Spleen (tissue), 11 donors: ENCODE results near the gene KIF19. TPM values are rescaled to one million over a fixed set of nuclear protein-coding genes. Genes with fewer than 3 reads are reported as not detected.
"Not testable (repeated sequence)": the region's sequence is repeated elsewhere in the genome, so short reads cannot be mapped to it uniquely, and the experiment has no call there.

Experiments
- DNase-seq: peaks from one replicate; pipeline ENCODE4 v3.0.0-alpha.2; 2020
- H3K27ac ChIP-seq, 8 donors: fragments of 200-600 bp; sonication (generic) in 7 of 8; 1 replicate in 4 of 8; 2 replicates in 4 of 8; pipeline versions ENCODE4 v1.5.0 to v1.8.0; 2016 to 2021; ENCODE audit warnings: inconsistent platforms in 4 of 8, mild to moderate bottlenecking in 4 of 8, moderate library complexity in 1 of 8
- H3K27me3 ChIP-seq, 7 donors: fragments of 200-600 bp; sonication (generic) in 6 of 7; replicated peaks in 1 of 7; 1 replicate in 4 of 7; 2 replicates in 3 of 7; pipeline versions ENCODE4 v1.5.0 to v1.8.0; 2016 to 2021; ENCODE audit warnings: inconsistent platforms in 3 of 7, mild to moderate bottlenecking in 1 of 7
- H3K36me3 ChIP-seq, 6 donors: fragments of 200-600 bp; sonication (generic) in 5 of 6; 1 replicate in 4 of 6; 2 replicates in 2 of 6; pipeline versions ENCODE4 v1.5.0 to v1.8.0; 2016 to 2021; ENCODE audit warnings: inconsistent platforms in 2 of 6
- H3K4me1 ChIP-seq, 6 donors: fragments of 200-600 bp; sonication (generic) in 5 of 6; 1 replicate in 3 of 6; 2 replicates in 3 of 6; pipeline versions ENCODE4 v1.5.0 to v1.8.0; 2016 to 2021; ENCODE audit warnings: inconsistent platforms in 3 of 6
- H3K4me3 ChIP-seq, 8 donors: fragments of 200-600 bp; sonication (generic) in 7 of 8; 1 replicate in 4 of 8; 2 replicates in 4 of 8; pipeline versions ENCODE4 v1.5.0 to v1.8.0; 2016 to 2021; ENCODE audit warnings: inconsistent platforms in 4 of 8, mild to moderate bottlenecking in 4 of 8, moderate library complexity in 2 of 8
- H3K9me3 ChIP-seq, 8 donors: fragments of 200-600 bp; sonication (generic) in 7 of 8; 1 replicate in 4 of 8; 2 replicates in 4 of 8; pipeline versions ENCODE4 v1.5.0 to v1.8.0; 2016 to 2021; ENCODE audit warnings: inconsistent platforms in 4 of 8
- POLR2A ChIP-seq, 3 donors: fragments of 450-650 bp; IDR thresholded peaks; one replicate each; pipeline ENCODE4 v1.5.1; 2017; ENCODE audit warnings: antibody characterized with exemption in 3 of 3, mild to moderate bottlenecking in 1 of 3
- POLR2AphosphoS5 ChIP-seq, 3 donors: sonication (generic); formaldehyde crosslinking; IDR thresholded peaks; one replicate each; pipeline ENCODE4 v1.5.1; 2017; ENCODE audit warnings: antibody characterized with exemption in 3 of 3
- WGBS, 5 donors: extraction: QIAGEN DNeasy Blood & Tissue Kit in 3 of 5; methylation state at CpG; one replicate each; pipeline versions ENCODE4 v1.1.5 to v1.1.7; 2013 to 2018; 5-methylcytosine and 5-hydroxymethylcytosine counted together
- intact Hi-C: fragments of 100-400 bp; cut with DNase I; formaldehyde crosslinking; loops from one replicate; pipeline ENCODE4 v1.15.0; 2023; ENCODE audit warnings: low total_unique reads
- polyA plus RNA-seq, 3 donors: library from polyadenylated mRNA; stranded (reverse); fragments of 200-250 nt; gene quantifications; one replicate each; pipeline ENCODE4 v1.2.1, GENCODE V29; 2013
- total RNA-seq, 7 donors: library from RNA; depleted of rRNA in 3 of 7; stranded (reverse); fragments of >200 nt in 3 of 7; fragmentation: NEBNext Ultra II Directional in 4 of 7; extraction: Animal tissue kit (Norgen Biotek cat#: 25700) in 4 of 7; gene quantifications; one replicate each; pipeline versions ENCODE4 v1.1.0 to v1.2.1, GENCODE V29; 2016 to 2021
- TF ChIP-seq, protein P1 (sequence below), 11 experiments: fragments of 200-600 bp in 7 of 11; fragments of 450-650 bp in 4 of 11; sonication (generic) in 4 of 11; IDR thresholded peaks in 8 of 11; conservative IDR thresholded peaks in 3 of 11; 1 replicate in 7 of 11; 2 replicates in 4 of 11; pipeline versions ENCODE4 v1.4.0 to v1.8.0; 2016 to 2021; ENCODE audit warnings: antibody characterized with exemption in 11 of 11, inconsistent platforms in 4 of 11, mild to moderate bottlenecking in 1 of 11
- donor health status: healthy with polysubstance abuse.
- donor health status: DM: no; HTN: no; CAD: no; lungs with moderate emphysema.
- donor health status: DM: no; HTN: no; CAD: no.
- donor health status: Bipolar disorder and iron deficiency.
- donor health status: healthy.
- donor health status: DM: no; HTN: no; CAD: no.
- donor health status: DM: yes; HTN: yes; CAD: no.

KIF19 gene
- total and polyA plus RNA-seq, 10 donors, result 5.7 to 48.2 (median 22.6) TPM

DNA sequence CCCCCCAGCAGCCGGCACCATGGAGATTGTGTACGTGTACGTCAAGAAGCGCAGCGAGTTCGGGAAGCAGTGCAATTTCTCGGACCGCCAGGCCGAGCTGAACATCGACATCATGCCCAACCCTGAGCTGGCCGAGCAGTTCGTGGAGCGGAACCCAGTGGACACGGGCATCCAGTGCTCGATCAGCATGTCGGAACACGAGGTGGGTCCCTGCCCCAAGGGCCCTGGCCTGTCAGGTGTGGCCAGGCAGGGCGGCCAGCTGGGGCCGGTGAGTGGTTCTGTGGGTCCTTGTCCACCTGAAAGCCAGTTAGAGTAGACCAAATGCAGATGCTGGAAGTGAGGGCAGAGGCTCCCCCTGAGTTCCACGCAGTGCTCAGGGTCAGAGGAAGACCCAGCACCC lies 44.2 kb upstream of the KIF19 start:
- peak overlapping the region in 3 of 8 donors; percentile 59 to 83 (median 62) for H3K27ac ChIP-seq
- H3K36me3 ChIP-seq, result no peaks in the 10 kb centered on the region
- intact Hi-C loops, result no loop called here
- peaks cover 0 to 24% (median 0%) of the 10 kb centered on the region in 7 donors for H3K27me3 ChIP-seq
- WGBS, 5 donors, result 92 to 96% (median 95%) methylated on average over 20 of the region's 20 CpGs
- H3K4me3 ChIP-seq, result no peak overlapping the region
- H3K4me1 ChIP-seq, result peaks cover 0 to 41% (median 16%) of the 10 kb centered on the region in 6 donors
- no peak for DNase-seq
- H3K9me3 ChIP-seq, result no peaks in the 10 kb centered on the region
- TF ChIP-seq POLR2AphosphoS5 (IDR thresholded peaks at IDR 0.05), result no peak
- TF ChIP-seq, protein P1, sequence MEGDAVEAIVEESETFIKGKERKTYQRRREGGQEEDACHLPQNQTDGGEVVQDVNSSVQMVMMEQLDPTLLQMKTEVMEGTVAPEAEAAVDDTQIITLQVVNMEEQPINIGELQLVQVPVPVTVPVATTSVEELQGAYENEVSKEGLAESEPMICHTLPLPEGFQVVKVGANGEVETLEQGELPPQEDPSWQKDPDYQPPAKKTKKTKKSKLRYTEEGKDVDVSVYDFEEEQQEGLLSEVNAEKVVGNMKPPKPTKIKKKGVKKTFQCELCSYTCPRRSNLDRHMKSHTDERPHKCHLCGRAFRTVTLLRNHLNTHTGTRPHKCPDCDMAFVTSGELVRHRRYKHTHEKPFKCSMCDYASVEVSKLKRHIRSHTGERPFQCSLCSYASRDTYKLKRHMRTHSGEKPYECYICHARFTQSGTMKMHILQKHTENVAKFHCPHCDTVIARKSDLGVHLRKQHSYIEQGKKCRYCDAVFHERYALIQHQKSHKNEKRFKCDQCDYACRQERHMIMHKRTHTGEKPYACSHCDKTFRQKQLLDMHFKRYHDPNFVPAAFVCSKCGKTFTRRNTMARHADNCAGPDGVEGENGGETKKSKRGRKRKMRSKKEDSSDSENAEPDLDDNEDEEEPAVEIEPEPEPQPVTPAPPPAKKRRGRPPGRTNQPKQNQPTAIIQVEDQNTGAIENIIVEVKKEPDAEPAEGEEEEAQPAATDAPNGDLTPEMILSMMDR (IDR thresholded peaks at IDR 0.05 in 8 of 11, conservative IDR thresholded peaks at IDR 0.05 in 3 of 11), result no peak
- TF ChIP-seq POLR2A (IDR thresholded peaks at IDR 0.05), result no peak

DNA sequence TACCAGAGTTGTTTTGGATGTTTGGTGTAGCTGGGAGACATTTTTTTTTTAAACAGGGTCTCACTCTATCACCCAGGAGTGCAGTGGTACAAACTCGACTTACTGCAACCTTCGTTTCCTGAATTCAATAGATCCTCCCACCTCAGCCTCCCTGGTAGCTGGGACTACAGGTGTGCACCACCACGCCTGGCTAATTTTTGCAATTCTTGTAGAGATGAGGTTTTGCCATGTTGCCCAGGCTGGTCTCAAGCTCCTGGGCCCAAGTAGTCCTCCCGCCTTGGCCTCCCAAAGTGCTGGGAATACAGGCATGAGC lies 43.8 kb upstream of the KIF19 start:
- H3K36me3 ChIP-seq, intact Hi-C loops, H3K4me3 ChIP-seq, H3K9me3 ChIP-seq, DNase-seq: not testable (repeated sequence)
- Histone ChIP-seq H3K4me1 (peaks cover 0 to 41% (median 14%) of the 10 kb centered on the region in 6 donors), H3K27ac (peak overlapping the region in 4 of 8 donors; percentile 28 to 83 (median 60)), H3K27me3 (peaks cover 0 to 24% (median 0%) of the 10 kb centered on the region in 7 donors)
- WGBS, 5 donors, result 84 to 92% (median 89%) methylated on average over 4 of the region's 4 CpGs

DNA sequence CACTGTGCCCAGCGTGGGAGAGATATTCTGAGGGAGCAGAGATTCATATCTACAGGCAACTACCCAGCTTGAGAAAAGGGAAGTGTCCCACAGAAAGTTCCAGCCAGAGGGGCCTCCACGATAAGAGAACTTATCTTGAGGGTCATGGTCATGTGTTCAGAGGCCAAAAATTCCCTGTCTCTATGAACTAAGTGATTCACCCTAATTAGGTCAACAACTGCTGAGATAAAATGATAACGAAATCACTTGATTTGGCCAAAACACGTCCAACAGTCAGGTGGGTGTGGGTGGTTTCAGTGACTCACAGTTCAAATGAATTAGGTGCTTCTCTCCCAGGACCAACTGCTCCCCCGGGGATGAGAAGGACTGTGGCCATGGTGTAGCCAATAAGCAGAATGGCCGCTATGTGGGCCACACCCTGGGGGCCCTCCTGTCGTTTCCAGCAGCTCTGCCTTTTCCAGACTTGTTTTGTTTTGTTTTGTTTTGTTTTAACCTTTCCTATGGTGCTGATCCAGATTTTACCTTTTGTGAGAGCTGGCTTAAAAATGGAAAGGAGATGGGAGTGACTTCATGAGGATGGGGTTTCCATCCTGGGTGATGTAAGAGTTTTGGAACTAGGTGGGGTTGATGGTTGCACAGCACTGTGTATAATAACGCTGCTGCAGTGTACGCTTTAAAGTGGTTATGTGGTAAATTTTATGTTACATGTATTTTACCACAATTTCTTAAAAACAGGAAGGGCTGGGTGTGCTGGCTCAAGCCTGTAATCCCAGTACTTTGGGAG lies 43.2 kb upstream of the KIF19 start:
- WGBS, 5 donors, result 25 to 40% (median 31%) methylated on average over 9 of the region's 9 CpGs
- no peaks in the 10 kb centered on the region for H3K36me3 ChIP-seq
- no peak for DNase-seq
- TF ChIP-seq, protein P1 (IDR thresholded peaks at IDR 0.05 in 8 of 11, conservative IDR thresholded peaks at IDR 0.05 in 3 of 11), result no peak
- peak in 1 of 3 donors; percentile 31 for TF ChIP-seq POLR2AphosphoS5 (IDR thresholded peaks at IDR 0.05)
- no peak for TF ChIP-seq POLR2A (IDR thresholded peaks at IDR 0.05)
- H3K9me3 ChIP-seq, result no peaks in the 10 kb centered on the region
- H3K4me1 ChIP-seq, result peaks cover 0 to 41% (median 12%) of the 10 kb centered on the region in 6 donors
- H3K27me3 ChIP-seq, result peaks cover 0 to 24% (median 0%) of the 10 kb centered on the region in 7 donors
- intact Hi-C loops, result no loop called here
- no peak overlapping the region for H3K4me3 ChIP-seq
- H3K27ac ChIP-seq, result peak overlapping the region in 4 of 8 donors; percentile 28 to 83 (median 60)

DNA sequence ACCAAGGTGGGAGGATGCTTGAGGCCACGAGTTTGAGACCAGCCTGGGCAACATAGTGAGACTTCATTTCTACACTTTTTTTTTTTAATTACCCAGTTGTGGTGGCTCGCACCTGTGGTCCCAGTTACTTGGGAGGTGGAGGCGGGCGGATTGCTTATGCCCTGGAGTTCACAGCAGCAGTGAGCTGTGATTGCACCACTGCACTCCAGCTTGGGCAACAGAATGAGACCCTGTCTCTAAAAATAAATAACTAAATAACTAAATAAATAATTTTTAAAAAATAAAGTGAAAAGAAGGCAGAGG lies 42.7 kb upstream of the KIF19 start:
- H3K4me1 ChIP-seq, result peaks cover 0 to 41% (median 12%) of the 10 kb centered on the region in 6 donors
- intact Hi-C loops, result no loop called here

More for the DNA sequence above, 42.7 kb upstream of the KIF19 start:
- H3K27me3 ChIP-seq, result peaks cover 0 to 24% (median 0%) of the 10 kb centered on the region in 7 donors
- WGBS, 5 donors, result 67 to 76% (median 74%) methylated on average over 4 of the region's 4 CpGs
- H3K36me3 ChIP-seq, result no peaks in the 10 kb centered on the region
- H3K9me3 ChIP-seq, result no peaks in the 10 kb centered on the region
- no peak overlapping the region for H3K4me3 ChIP-seq
- no peak for DNase-seq
- no peak overlapping the region for H3K27ac ChIP-seq
- TF ChIP-seq, protein P1 (IDR thresholded peaks at IDR 0.05 in 8 of 11, conservative IDR thresholded peaks at IDR 0.05 in 3 of 11), result no peak
- TF ChIP-seq POLR2AphosphoS5 (IDR thresholded peaks at IDR 0.05) (no peak), POLR2A (IDR thresholded peaks at IDR 0.05) (no peak)
